HEK293T (cell line): Measurements from ENCODE around the gene CABP5.

Experiments used
- NFRKB ChIP-seq: fragments of 450-650 bp; IDR thresholded peaks from 2 replicates; pipeline ENCODE4 v1.6.1; 2016; ENCODE audit warnings: mild to moderate bottlenecking, moderate library complexity
- SP1 ChIP-seq: fragments of 450-650 bp; IDR thresholded peaks from 2 replicates; pipeline ENCODE4 v1.6.1; 2017
- SUZ12 ChIP-seq: fragments of 450-650 bp; IDR thresholded peaks from 2 replicates; pipeline ENCODE4 v1.6.1; 2016; ENCODE audit warnings: mild to moderate bottlenecking

DNA sequence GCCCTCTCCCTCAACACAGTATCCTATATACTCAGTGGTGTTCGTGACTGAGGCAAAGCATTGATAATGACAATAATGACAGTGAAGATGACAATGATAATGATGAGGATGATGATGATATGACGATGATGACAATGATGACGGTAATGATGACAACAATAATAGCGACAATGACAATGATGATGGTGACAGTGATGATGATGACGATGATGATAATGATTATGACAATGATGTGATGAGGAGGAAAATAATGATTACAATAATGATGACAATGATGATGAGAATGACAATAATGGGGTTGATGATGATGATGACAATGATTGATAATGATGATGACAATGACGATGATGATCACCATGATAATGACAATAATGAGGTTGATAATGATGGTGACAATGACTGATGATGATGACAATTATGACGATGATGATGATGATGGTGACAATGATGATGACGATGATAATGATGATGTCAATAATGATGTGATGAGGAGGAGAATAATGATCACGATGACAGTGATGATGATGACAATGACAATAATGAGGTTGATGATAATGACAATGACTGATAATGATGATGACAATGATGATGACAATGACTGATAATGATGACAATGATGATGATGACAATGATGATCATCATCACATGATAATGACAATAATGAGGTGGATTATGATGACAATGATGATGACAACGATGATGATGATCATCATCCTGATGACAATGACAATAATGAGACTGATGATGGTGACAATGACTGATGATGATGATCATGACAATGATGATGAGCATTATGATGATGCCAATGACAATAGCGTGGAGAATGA, 32.7 kb downstream of the CABP5 start:
- TF ChIP-seq SP1 (no peak), NFRKB (no peak), SUZ12 (no peak)
